BLaER1 treated with 17β-estradiol and CSF1 and Interleukin-3, amounts not matched to agents 10 nM and 100 nM (cell line): ENCODE data around the gene VEGFB.
A peak's percentile ranks its signal among the peaks of the same experiment; 100 is the strongest.
"Not testable (repeated sequence)": the region's sequence is repeated elsewhere in the genome, so short reads cannot be mapped to it uniquely, and the experiment has no call there.

ENCODE experiments used
- H3K27ac ChIP-seq, 11 experiments: shearing (Covaris generic); formaldehyde crosslinking; 2 replicates each; pipeline ENCODE4 v1.8.1; 2022
- H3K27me3 ChIP-seq, 11 experiments: shearing (Covaris generic); formaldehyde crosslinking; 2 replicates each; pipeline ENCODE4 v1.8.1; 2022
- H3K36me3 ChIP-seq, 11 experiments: shearing (Covaris generic); formaldehyde crosslinking; 2 replicates each; pipeline ENCODE4 v1.8.1; 2022
- H3K4me1 ChIP-seq, 10 experiments: shearing (Covaris generic); formaldehyde crosslinking; 2 replicates each; pipeline ENCODE4 v1.8.1; 2022
- H3K4me2 ChIP-seq, 11 experiments: shearing (Covaris generic); formaldehyde crosslinking; 2 replicates each; pipeline ENCODE4 v1.8.1; 2022
- H3K4me3 ChIP-seq, 10 experiments: shearing (Covaris generic); formaldehyde crosslinking; 2 replicates each; pipeline ENCODE4 v1.8.1; 2022
- H3K9ac ChIP-seq, 11 experiments: shearing (Covaris generic); formaldehyde crosslinking; 2 replicates each; pipeline ENCODE4 v1.8.1; 2022
- H3K9me3 ChIP-seq, 11 experiments: shearing (Covaris generic); formaldehyde crosslinking; replicated peaks in 1 of 11; 2 replicates each; pipeline ENCODE4 v1.8.1; 2022
- H4K20me1 ChIP-seq, 11 experiments: shearing (Covaris generic); formaldehyde crosslinking; 2 replicates each; pipeline ENCODE4 v1.8.1; 2022
- Cebpa-rat ChIP-seq, 11 experiments: shearing (Covaris generic); IDR thresholded peaks; 2 replicates each; pipeline ENCODE4 v1.8.1; 2022

The VEGFB gene

DNA sequence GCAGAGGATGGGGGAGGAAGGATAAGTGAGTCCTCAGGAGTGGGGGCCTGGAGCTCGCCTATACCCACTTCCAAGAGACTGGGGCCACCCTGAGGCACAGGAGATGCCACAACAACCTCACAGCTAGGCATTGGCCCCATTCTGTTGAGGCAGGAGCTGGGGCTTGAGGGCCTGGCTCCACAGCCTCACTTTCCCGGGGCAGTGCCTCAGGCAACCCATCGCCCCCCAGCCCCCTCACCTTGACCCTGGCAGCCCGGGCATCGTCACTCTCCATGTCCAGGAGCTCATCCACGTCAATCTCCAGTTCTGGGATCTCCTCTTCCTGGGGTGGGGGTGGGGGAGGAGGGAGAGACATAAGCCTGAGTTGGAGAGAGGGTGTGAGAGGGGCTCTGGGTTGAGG lies 10.6 kb downstream of the VEGFB start:
- H3K27me3 ChIP-seq, result no peaks in the 10 kb centered on the region
- H3K36me3 ChIP-seq, result peaks cover 13 to 29% (median 22%) of the 10 kb centered on the region in 11 experiments
- TF ChIP-seq Cebpa-rat (IDR thresholded peaks at IDR 0.05), result no peak
- peak overlapping the region; percentile 81 to 97 (median 92) for H3K9ac ChIP-seq
- no peaks in the 10 kb centered on the region for H3K9me3 ChIP-seq
- H4K20me1 ChIP-seq, result peaks cover 7 to 45% (median 36%) of the 10 kb centered on the region in 11 experiments; a peak in 21 of 22 replicates
- H3K4me2 ChIP-seq, result peak overlapping the region; percentile 91 to 100 (median 98)
- H3K4me1 ChIP-seq, result peaks cover 55 to 73% (median 71%) of the 10 kb centered on the region in 10 experiments
- H3K4me3 ChIP-seq, result peak overlapping the region; percentile 81 to 99 (median 96)
- peak overlapping the region; percentile 33 to 96 (median 93); a peak in 21 of 22 replicates for H3K27ac ChIP-seq

DNA sequence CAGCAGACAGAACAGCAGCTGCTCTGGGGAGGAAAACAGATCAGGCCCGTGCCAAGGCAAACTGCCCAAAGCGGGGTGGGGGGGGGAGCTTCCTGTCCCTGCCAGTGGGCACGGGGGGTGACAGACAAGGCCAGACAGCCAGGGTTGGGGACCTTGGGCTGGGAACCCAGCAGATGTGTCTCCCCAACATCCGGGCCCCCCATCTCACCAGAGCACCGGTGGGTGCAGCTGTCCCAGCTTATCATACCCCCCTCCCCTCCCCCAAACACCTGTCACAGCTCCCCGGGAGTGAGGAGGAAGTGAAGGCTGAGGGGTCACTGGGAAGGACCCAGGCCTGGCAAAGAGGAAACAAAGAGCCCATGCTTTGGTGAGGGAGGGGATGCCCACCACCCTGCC lies 11.0 kb downstream of the VEGFB start:
- H3K36me3 ChIP-seq, result peaks cover 13 to 29% (median 22%) of the 10 kb centered on the region in 11 experiments
- peak overlapping the region; percentile 81 to 99 (median 96) for H3K4me3 ChIP-seq
- H3K9me3 ChIP-seq, result no peaks in the 10 kb centered on the region
- peak overlapping the region; percentile 81 to 97 (median 92) for H3K9ac ChIP-seq
- no peaks in the 10 kb centered on the region for H3K27me3 ChIP-seq
- H3K4me2 ChIP-seq, result peak overlapping the region; percentile 91 to 100 (median 98)
- peak overlapping the region; percentile 33 to 96 (median 93); a peak in 21 of 22 replicates for H3K27ac ChIP-seq
- H4K20me1 ChIP-seq, result peaks cover 7 to 45% (median 36%) of the 10 kb centered on the region in 11 experiments; a peak in 21 of 22 replicates
- peaks cover 55 to 73% (median 71%) of the 10 kb centered on the region in 10 experiments for H3K4me1 ChIP-seq
- no peak for TF ChIP-seq Cebpa-rat (IDR thresholded peaks at IDR 0.05)

DNA sequence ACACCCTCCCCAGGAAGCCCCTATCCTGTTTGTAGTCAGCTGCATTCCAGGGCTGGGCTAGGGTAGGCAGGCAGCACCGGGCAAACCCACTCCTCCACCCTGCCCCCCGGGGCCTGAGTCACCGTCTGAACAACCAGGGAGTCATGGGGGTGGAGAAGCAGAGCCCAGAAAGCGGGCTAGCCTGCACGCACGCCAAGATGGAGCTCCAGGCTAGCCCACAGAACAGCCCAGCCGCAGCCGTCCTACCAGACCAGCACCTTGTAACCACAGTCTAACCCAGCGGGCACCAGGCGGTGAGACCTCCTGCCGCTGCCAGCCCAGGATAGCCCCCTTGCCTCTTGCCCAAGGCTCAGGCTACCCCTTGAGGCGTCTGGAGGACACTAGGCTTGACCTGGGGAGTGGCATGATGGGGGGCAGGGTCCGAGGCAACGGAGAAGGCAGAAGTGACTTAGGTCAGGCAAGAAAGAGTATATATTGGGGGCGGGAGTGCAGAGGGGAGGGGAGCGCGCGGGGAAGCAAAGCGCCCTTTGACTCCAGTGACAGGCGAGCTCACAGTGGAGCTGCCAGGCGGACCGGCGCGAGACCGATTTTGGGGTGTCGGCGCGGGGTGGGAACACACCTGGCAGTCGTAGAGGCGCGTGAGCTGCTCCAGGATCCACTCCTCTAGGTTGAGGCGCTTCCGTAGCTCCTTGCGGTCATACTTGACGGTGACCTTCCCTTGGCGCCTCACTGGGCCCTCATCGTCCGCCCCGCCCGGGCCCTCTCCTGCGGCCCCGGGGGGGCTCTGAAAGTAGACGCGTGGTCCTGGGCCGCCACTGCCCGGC lies 11.6 kb downstream of the VEGFB start:
- H3K27me3 ChIP-seq, result no peaks in the 10 kb centered on the region
- no peak for TF ChIP-seq Cebpa-rat (IDR thresholded peaks at IDR 0.05)
- peak overlapping the region; percentile 81 to 97 (median 92) for H3K9ac ChIP-seq
- H3K27ac ChIP-seq, result peak overlapping the region; percentile 33 to 96 (median 93); a peak in 21 of 22 replicates
- H3K4me2 ChIP-seq, result peak overlapping the region; percentile 91 to 100 (median 98)
- H3K4me3 ChIP-seq, result peak overlapping the region; percentile 81 to 99 (median 96)
- H3K9me3 ChIP-seq, result no peaks in the 10 kb centered on the region
- H3K36me3 ChIP-seq, result peaks cover 13 to 29% (median 22%) of the 10 kb centered on the region in 11 experiments
- H4K20me1 ChIP-seq, result peaks cover 7 to 45% (median 36%) of the 10 kb centered on the region in 11 experiments; a peak in 21 of 22 replicates
- peaks cover 58 to 76% (median 74%) of the 10 kb centered on the region in 10 experiments for H3K4me1 ChIP-seq

DNA sequence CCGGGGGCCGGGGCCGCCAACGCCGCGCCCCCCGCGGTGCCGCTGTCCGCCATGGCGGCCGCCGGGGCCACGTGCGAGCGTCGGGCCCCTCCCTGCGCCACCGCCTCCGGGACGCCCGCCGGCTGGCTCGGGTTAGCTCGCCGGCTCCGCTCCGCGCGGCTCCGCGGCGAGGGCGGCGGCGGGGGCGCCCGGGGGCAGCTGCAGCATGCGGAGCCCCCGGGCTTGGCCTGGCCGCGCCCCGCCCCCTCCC lies 12.2 kb downstream of the VEGFB start:
- H3K27me3 ChIP-seq, H3K9me3 ChIP-seq: not testable (repeated sequence)
- H4K20me1 ChIP-seq, result peaks cover 7 to 45% (median 36%) of the 10 kb centered on the region in 11 experiments; a peak in 21 of 22 replicates
- peak overlapping the region; percentile 81 to 97 (median 92) for H3K9ac ChIP-seq
- peaks cover 13 to 29% (median 22%) of the 10 kb centered on the region in 11 experiments for H3K36me3 ChIP-seq
- H3K4me1 ChIP-seq, result peaks cover 58 to 77% (median 75%) of the 10 kb centered on the region in 10 experiments
- peak overlapping the region; percentile 33 to 96 (median 93); a peak in 21 of 22 replicates for H3K27ac ChIP-seq
- H3K4me3 ChIP-seq, result peak overlapping the region; percentile 81 to 99 (median 96)
- H3K4me2 ChIP-seq, result peak overlapping the region; percentile 95 to 100 (median 99)

DNA sequence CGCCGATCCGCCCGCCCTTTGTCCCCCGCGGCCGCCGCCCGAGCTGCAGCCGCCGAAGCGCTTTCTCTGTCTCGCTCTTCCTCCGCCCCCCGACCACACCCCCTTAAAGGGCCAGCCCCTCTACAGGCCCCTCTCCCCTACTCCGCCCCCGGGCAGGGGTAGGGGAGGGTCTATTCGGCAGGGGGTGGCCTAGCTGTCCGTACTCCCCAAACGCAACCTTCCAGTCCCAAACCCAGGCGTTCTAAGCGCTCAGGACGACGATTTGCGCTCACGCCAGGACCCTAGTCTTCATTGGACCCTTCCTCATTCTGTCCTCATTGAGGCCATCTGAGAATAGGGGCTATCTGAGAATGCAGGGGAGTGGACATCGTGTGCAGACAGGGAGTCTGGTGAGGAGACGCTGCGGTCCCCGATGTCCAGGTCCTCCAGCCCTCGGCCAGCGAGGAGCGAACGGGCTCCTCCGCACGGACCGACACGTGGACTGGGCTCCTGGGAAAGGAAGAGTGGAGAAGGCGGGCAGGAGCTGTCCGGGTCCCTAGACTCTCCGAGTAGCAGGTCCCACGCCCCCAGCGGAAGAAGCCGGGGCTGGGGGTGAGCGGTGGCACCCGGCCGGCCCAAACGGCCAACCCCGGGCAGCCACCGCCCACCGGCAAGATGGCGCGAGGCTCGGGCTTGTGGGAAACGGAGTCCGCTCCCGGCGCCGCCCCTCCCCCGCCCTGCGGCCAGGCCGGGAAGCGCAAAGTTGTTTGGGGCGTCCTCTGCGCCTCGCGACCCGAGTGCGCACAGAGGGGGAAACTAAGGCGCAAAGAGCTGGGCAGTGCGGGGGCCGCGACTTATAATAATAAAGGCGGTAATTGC lies 12.7 kb downstream of the VEGFB start, which contains the start of gene PPP1R14B:
Gene PPP1R14B (minus strand): TSS at position 73 of the 858 bp plus-strand sequence. CDS start 270 bp downstream, outside the sequence.
- H3K27me3 ChIP-seq, result no peaks in the 10 kb centered on the region
- H3K4me1 ChIP-seq, result peaks cover 58 to 82% (median 77%) of the 10 kb centered on the region in 10 experiments

DNA sequence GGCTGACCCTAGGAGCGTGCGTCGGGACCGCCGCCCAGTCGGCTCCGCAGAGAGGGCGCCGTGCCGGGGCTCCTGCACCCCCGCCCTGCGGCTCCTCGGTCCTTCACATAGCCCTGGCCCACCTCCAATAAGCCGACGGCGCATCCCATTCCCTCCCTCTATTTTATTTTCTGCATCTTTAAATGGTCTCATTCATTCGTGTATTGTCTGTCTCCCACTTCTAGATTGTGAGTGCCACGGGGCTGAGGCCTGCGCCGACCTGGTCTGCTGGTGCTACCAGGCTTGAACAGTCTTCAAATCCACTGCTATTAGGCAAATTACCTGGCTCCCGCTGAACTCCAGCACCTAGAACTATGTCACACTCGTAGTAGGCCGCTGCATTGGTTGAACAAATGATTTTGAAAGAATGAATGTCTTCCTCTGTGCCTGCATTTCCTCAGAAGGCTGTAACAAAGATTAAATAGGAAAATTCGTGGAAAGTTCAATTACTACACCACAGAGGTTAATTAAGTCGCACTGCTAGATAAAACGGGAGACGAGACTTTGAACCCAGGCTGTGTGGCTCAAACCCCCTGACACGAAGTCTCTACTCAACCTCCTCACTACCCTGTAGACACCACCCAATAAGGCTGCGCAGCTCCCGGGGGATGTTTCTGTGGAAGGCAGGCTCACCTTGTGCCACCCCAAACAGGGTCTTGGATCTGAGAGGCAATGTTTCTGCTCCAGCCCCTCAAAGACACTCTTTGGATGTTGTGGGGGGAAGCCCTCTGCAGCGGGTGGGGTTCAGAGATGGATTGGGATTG lies 13.5 kb downstream of the VEGFB start:
- Histone ChIP-seq H3K27me3 (no peaks in the 10 kb centered on the region), H3K9me3 (no peaks in the 10 kb centered on the region), H3K9ac (peak overlapping the region; percentile 81 to 97 (median 92); a peak in 20 of 22 replicates), H3K4me1 (peaks cover 53 to 82% (median 77%) of the 10 kb centered on the region in 10 experiments), H4K20me1 (peaks cover 9 to 44% (median 32%) of the 10 kb centered on the region in 11 experiments; a peak in 21 of 22 replicates), H3K27ac (peak overlapping the region in 9 of 11 experiments; percentile 79 to 96 (median 94); a peak in 17 of 22 replicates), H3K4me2 (peak overlapping the region; percentile 92 to 100 (median 99)), H3K4me3 (peak overlapping the region; percentile 81 to 99 (median 96)), H3K36me3 (peaks cover 13 to 25% (median 21%) of the 10 kb centered on the region in 11 experiments)
- TF ChIP-seq Cebpa-rat (IDR thresholded peaks at IDR 0.05), result no peak

More for the DNA sequence above, 12.7 kb downstream of the VEGFB start, which contains the start of gene PPP1R14B:
- H3K36me3 ChIP-seq, result peaks cover 13 to 29% (median 22%) of the 10 kb centered on the region in 11 experiments
- TF ChIP-seq Cebpa-rat (IDR thresholded peaks at IDR 0.05), result no peak
- peaks cover 7 to 45% (median 34%) of the 10 kb centered on the region in 11 experiments; a peak in 21 of 22 replicates for H4K20me1 ChIP-seq
- H3K9me3 ChIP-seq, result no peaks in the 10 kb centered on the region
- peak within 1 kb of the TSS; percentile 81 to 99 (median 96) for H3K4me3 ChIP-seq
- peak within 1 kb of the TSS; percentile 81 to 97 (median 92) for H3K9ac ChIP-seq
- H3K4me2 ChIP-seq, result peak within 1 kb of the TSS; percentile 98 to 100 (median 99)
- peak within 1 kb of the TSS; percentile 33 to 96 (median 93); a peak in 21 of 22 replicates for H3K27ac ChIP-seq

DNA sequence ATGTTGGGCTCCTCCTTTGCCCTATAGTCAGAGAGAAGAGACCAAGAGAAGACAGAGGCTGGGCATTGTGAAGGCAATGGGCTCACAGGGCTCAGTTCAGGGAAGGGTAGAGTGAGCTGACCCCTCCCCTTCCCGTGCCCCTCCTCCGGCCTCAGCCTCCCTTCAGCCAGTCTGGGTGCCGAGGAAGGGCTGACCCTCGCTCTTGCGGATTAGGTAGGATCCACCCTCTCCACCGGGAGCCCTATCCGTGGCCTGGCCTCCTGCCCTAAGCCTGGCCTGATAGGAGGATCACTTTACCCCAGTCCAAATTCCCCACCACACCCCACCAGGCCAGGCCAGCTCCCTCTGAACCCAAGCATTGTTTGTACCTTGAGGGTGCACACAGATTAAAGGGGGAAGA lies 14.2 kb downstream of the VEGFB start:
- TF ChIP-seq Cebpa-rat (IDR thresholded peaks at IDR 0.05), result no peak

More for the DNA sequence above, 14.2 kb downstream of the VEGFB start:
- Histone ChIP-seq H4K20me1 (peaks cover 10 to 44% (median 32%) of the 10 kb centered on the region in 11 experiments; a peak in 21 of 22 replicates), H3K27ac (peak overlapping the region in 5 of 11 experiments; percentile 65 to 95 (median 71); a peak in 8 of 22 replicates), H3K36me3 (peaks cover 8 to 18% (median 15%) of the 10 kb centered on the region in 11 experiments), H3K4me2 (peak overlapping the region in 10 of 11 experiments; percentile 92 to 100 (median 99); a peak in 19 of 22 replicates), H3K4me3 (no peak overlapping the region), H3K9me3 (no peaks in the 10 kb centered on the region), H3K9ac (peak overlapping the region in 6 of 11 experiments; percentile 4 to 95 (median 80); a peak in 9 of 22 replicates), H3K4me1 (peaks cover 53 to 82% (median 77%) of the 10 kb centered on the region in 10 experiments), H3K27me3 (no peaks in the 10 kb centered on the region)
